HPDE6-E6E7 (cell line): ENCODE data around the gene ERLIN1.
A peak's percentile ranks its signal among the peaks of the same experiment; 100 is the strongest.

Experiments used
- DNase-seq: peaks from one replicate; pipeline ENCODE4 v3.0.0; 2011; ENCODE audit warnings: missing footprints; ENCODE audit errors: extremely low spot score

The ERLIN1 gene

DNA sequence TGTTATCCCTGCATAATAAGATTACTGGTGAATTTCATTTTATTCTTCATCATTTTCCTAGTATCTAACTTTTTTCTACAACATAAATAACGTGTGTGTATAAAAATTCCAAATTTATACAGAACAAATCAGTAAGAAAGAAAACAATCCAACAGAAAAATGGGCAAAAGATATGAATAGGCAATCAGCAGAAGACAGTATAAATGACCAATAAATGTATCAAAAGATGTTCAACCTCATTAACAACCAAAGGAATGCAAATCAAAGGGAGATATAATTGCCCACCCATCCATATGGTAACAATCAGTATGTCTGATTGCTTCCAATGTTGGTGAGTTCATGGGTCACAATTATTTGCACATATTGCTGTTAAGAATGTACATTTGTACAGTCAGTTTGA lies 13.5 kb downstream of the ERLIN1 start:
- no peak for DNase-seq

- DNase-seq = no peak
These were observed 17.6 kb downstream of the ERLIN1 start for GRCh38 chr10:100168313-100168643.

DNA sequence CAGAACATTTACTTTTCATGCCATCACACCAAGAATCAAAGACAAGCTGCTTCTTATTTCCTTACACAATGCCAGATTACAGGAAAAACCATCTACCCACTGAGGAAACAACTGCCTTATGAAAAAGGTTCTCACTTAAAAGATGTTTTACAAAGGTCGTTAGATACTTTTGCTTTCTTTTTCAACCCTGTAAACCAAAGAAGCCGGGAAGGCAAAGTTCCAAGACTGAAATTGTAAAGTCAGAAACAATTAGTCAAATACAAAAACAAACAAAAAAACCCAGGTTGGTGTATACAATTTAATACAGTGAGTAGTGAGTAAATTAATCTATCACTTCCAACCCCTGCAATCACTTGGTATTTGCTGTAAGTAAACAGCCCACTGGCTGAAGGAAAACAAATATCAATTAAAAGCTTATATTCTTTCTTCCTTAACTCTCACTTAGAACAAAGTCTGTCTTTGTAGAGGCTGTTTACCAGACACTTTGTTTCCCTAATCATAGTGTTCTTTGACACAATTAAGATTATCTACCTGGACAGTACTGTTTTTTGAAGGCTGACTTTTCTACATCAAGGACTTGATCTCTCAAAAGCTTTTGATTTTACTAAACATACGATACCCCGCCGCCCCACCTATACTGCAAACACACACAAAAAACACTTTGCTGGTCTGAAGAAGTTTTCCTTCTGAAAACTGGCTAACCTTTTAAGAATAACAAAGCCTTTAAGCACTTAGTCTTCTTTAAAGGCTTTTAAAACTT lies 18.1 kb downstream of the ERLIN1 start:
- no peak for DNase-seq

DNA sequence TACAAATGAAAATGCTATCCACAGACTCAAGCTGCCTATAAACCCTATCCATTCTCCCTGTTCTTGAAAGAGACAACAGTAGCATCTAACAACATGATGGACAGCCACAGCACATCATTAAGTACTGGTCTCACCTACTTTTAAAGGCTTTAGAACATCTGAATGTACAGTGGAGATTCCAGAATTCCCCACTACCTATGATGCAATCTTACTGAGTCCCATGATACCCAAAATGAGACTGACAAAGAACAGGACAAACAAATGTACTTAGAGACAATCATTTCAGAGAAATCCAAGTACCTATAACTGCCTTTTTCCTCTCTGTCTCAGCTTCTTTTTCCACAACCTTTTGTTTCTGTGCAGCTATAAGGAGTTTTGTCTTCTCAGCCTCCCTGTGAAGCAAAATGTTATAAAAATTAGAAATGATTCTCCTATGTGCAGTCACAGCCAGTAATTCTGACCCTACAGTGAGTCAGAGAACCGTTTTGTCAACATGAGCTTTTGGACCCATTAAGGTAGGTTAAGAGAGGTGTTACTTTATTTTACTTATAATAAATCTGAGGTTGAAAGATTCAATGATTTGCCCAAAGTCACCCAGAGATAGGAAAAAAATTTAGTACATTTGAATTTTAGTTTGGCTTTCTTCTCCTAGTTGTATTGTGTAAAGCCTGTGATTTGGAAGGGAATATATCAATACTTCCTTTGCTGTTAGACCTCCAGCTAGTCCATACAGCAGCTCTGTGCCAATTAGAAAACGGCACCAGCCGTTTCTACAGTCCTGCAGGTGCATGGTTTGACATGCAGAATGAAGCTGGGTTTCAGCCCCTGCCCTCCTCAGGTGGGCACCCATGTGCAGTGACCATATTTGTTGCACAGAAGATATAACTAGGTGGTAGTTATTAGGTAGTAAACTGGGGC lies 21.9 kb downstream of the ERLIN1 start:
- DNase-seq = no peak

DNA sequence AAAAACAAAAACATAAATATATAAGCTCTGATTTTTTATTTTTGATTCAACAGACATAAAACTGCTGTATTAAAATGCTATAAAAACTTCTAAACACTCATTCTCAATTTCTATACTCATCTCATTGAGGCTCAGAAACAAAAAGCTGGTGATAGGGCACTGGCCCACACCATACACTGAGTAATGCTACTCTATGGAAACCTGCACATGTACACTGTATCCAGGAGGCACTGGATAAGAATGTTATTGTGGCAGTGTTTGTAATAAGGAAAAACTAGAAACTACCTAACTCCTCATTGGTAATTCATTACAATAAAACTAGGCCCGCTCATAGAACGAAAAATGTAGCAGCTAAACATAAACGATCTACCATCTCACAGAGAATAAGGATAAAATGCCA lies 23.1 kb downstream of the ERLIN1 start:
- no peak for DNase-seq

DNA sequence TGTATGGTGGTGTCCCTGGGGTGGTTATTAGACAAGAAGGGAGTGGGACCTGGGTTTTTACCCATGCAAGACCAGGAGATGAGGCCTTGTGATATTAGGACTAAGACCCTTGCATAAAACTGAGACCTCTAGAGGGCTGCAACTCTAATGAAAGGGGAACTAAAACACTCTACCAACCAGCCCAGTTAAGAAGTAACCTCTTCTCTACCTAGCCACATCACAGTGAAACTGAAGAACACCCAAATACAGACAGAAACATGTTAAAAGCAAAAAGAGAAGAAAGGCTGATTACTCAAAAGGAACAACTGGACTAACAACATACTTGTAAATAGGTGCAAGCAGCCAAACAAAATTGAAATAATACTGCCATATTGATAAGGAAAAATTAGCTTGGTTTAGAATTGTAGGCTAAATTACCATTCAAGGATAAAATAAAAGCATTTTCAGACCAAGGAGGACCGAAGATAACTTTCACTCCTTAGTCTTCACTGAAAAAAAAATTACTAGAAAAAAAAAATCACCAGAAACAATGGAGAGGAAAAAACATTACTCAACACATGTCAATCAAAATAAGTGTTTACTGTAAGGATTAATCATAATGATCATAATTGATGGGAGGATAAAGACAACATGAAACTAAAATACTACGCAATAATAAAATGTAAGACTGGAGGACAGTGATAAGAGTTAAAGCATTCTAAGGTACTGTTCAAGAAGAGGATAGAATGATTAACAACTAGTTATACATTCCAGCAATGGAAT lies 27.6 kb downstream of the ERLIN1 start:
- DNase-seq = no peak

DNA sequence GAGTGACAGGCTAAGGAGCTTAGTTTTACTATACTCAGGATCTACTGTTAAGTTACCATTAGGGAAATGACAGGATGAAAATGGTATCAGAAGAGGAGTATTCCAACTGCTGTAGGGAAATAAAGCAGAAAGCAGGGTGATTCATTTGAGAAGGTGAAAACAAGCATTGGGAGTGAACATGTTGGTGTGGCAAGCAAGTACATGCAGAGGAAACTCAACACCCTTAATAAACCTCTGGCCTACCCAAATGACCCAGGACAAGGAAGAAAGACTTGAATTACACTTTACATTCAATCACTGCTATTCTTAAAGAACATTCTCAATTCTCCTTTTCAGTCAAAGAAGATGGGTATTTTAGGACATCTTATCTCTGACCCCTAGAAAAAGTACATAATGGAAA lies 28.7 kb downstream of the ERLIN1 start:
- peak; percentile 66 for DNase-seq

DNA sequence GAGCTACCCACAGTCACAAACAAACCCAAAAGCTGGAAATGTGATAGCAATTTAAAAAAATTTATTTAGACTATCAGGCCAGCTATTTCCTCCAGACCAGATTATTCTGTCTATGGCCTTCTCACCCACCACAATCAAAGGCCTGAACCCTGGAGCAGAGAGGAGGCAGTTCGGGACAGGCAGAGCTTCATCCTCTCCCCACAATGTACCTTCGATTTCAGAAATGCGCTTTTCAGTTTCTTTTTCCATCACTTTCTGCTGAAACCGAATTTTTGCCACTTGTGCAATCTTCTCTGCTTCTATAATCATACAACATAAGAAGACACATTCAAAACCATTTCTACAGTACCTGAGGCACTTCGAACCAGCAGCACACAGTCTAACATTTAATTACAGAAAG lies 29.9 kb downstream of the ERLIN1 start:
- no peak for DNase-seq

GRCh38 chr10:100154666-100155065 lies 31.2 kb downstream of the ERLIN1 start:
- no peak for DNase-seq

- DNase-seq = peak; percentile 25
These were observed 32.5 kb downstream of the ERLIN1 start for GRCh38 chr10:100153239-100153825.

DNA sequence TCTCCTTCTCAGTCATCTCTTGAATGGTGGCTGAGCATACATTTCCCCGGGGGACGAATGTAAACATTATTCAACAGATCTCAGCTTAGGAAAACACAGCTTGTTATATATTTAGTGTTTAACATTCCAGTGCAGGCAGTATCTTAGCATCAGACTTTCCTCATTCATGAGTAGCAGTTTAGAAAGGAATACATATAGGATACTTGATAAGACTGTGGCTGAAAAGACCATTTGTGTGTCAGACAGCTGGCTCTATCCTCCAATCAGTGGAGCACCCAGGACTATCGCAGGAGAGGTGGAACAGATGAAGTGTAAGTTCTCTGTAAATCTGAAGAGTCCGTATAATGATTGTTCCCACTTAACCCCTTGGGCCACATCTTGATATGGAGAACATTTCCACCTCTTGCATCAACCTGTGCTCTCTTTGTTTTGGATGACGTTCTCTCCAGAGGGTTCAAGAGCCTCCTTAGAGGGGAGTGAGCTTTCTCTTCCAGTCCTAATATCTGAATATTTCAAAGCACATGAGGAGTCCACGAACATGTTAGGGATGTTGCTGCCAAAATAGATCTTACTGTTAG lies 34.0 kb downstream of the ERLIN1 start:
- DNase-seq = no peak

DNA sequence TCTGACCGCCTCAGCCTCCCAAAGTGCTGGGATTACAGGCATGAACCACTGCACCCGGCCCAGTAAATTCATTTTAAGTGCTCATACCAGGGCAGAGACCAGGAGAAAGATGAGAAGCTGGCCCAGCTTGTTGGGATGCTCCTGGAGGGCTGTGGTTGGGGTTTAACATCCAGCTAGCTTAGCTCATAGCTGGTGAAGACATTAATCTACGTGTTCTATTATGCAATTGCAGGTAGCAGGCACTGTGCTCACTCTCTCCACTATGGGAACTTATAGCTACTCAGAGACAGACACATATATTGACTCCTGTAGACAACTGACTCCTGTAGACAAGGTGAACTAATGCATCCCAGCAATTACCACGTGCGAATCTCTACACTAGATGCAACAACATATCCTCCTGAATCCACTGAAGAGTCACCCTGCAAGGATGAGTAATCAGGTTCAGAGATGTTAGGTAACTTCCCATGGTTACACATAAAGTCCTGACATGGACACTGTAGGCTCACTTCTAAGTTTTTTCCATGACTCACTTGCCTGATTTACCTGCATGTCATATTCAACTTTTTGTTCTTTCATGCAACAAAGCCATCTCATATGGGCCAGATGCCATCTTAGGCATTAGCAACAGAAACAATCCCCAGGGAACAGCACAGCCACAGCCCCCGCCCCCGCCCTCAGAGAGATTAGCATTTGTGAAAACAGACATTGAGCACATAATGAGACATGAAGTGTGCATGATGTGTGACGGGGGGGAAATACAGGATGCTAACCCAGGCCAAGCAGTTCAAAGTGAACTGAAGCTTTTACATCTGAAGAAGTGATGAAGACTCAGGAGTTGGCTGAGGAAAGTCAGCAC lies 37.2 kb downstream of the ERLIN1 start:
- DNase-seq = peak; percentile 91

DNA sequence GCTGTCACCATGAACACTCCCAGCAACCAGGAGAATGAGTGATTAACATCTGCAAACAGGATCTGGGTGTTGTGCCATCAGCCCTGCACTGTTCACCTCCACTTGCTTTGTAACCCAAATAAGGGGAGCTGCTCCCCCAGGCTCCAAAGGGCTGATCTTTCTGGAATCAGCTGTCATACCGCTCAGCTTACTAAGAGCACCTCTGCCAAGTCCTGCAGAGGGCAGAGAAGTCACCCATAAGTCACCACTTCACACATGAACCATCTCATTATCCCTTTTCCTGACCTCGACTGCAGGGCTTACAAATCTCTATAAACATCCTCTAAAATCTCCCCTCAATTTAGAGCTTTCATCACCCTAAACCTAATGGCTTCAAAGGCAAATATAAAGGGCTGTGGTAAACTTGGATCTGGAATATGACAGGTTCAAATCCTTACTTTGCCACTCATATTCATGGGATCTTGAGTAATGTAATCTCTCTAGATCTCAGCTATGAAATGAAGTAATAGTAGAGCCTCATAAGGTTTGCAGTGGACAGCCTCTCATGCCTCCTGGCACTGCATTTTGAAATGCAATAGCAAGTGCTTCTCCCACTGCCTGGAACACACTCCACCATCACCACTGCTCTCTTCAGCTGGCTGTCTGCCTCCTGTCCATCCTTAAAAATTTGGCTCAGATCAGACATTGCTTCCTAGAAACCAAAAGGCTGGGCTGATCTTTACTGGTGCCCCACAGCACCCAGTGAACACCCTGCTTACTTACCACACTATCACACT lies 38.8 kb downstream of the ERLIN1 start:
- no peak for DNase-seq

GRCh38 chr10:100146398-100146797 lies 39.4 kb downstream of the ERLIN1 start:
- DNase-seq = no peak

DNA sequence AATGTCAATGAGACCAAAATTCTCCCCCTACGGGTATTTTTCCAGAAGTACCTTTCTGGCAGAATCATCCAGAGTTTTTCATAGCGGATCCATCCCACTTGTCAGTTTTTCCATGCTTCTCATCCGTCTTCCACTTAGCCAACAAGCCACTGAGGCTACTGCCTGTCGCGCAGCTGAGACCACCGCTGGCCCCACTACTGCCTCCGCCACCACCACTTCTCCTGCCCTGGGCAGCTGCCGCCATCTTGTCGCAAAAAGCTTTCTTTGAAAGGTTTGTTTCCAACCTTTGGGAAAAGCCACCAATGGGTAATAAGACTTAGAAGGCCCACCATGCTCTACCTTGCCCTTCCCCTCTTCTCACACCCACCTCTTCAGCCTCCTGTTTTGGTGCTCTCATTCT lies 42.1 kb downstream of the ERLIN1 start:
- no peak for DNase-seq

DNA sequence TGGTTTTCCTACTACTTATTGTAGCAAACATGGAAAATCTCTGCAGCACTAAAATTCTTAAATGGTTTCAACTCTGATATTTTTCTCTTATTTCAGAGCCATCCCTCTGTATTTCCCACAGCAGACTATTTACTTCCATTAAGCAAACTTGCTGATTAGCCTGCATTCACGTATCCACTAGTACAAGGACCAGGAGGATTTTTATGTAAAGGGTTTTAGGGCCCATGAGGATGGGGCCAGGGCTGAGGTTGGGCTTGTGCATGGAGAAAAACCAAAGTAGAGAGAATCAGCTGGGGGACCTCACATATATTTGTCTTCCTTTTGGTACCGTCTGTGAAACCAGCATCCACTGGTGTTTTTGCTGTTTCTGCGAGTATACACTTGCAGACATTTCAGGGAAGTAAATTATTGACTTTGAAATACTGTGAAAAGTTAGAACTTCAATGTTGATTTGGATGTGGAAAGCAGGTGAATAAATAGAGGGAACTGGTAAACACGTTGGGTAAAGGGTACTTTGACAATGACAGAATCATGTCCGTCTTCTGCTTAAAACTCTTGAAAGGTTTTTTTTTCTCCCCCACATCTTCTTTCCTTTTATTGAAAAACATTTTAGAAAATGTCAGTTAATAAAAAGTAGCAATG lies 44.3 kb downstream of the ERLIN1 start:
- DNase-seq = no peak

- DNase-seq = no peak
These were observed 45.8 kb downstream of the ERLIN1 start for GRCh38 chr10:100140070-100140469.

- no peak for DNase-seq
These were observed 46.8 kb downstream of the ERLIN1 start for GRCh38 chr10:100138921-100139496.

GRCh38 chr10:100135486-100135885 lies 50.3 kb downstream of the ERLIN1 start:
- no peak for DNase-seq
